Upper lobe of right lung (tissue), 1 donor: ENCODE measurements around the gene AIF1L. TPM values are rescaled to one million over a fixed set of nuclear protein-coding genes. Genes with fewer than 3 reads are reported as not detected.

Source experiments
- ATAC-seq: fragments of 200-7000 bp; cut with Tn5 transposase; one replicate; pipeline ENCODE4 v1.9.1; 2020; ENCODE audit warnings: mild to moderate bottlenecking, moderate library complexity
- DNase-seq: peaks from one replicate; pipeline ENCODE4 v3.0.0-alpha.2; 2020
- H3K27ac ChIP-seq: fragments of 200-600 bp; one replicate; pipeline ENCODE4 v1.8.0; 2022
- H3K27me3 ChIP-seq: fragments of 200-600 bp; one replicate; pipeline ENCODE4 v1.8.0; 2022; ENCODE audit warnings: mild to moderate bottlenecking
- H3K36me3 ChIP-seq: fragments of 200-600 bp; one replicate; pipeline ENCODE4 v1.8.0; 2022
- H3K4me1 ChIP-seq: fragments of 200-600 bp; one replicate; pipeline ENCODE4 v1.8.0; 2022
- H3K4me3 ChIP-seq: fragments of 200-600 bp; one replicate; pipeline ENCODE4 v1.8.0; 2022; ENCODE audit warnings: mild to moderate bottlenecking
- H3K9me3 ChIP-seq: fragments of 200-600 bp; one replicate; pipeline ENCODE4 v1.8.0; 2022
- CTCF ChIP-seq: fragments of 200-600 bp; IDR thresholded peaks from one replicate; pipeline ENCODE4 v1.8.0; 2022; ENCODE audit warnings: antibody characterized with exemption
- intact Hi-C: fragments of 100-400 bp; cut with DNase I; formaldehyde crosslinking; loops from one replicate; pipeline ENCODE4 v1.11.0; 2022
- long read RNA-seq: library from polyadenylated mRNA; unstranded; transcript quantifications from one replicate; pipeline ENCODE4 v2.0.0, GENCODE V29; 2021
- total RNA-seq: library from RNA; stranded (reverse); fragmentation: NEBNext Ultra II Directional; extraction: Animal tissue kit (Norgen Biotek cat#: 25700); gene quantifications from one replicate; pipeline ENCODE4 v1.2.1, GENCODE V29; 2021
- donor health status: DM: no; HTN: yes; CAD: no; lungs with severe emphysema.

The AIF1L gene
- total RNA-seq = 12.3 TPM
- long read RNA-seq, transcript AIF1L-201 (6 exons, 3,364 nt) = major isoform, 21 of 32 reads
- long read RNA-seq, partial matches to known transcripts = 2 of 32 reads
- long read RNA-seq, other reads (novel, unspliced or antisense) = 8 of 32 reads

- peaks cover 5% of the 10 kb centered on the region for H3K4me1 ChIP-seq
- peak; percentile 21 for TF ChIP-seq CTCF
- intact Hi-C loops = no loop called here
- H3K36me3 ChIP-seq = no peaks in the 10 kb centered on the region
- DNase-seq (peak; percentile 73), ATAC-seq (peak; percentile 34)
- peaks cover 28% of the 10 kb centered on the region for H3K27me3 ChIP-seq
- H3K27ac ChIP-seq = no peak within 1 kb of the TSS
- H3K4me3 ChIP-seq = peak within 1 kb of the TSS; percentile 51
- no peaks in the 10 kb centered on the region for H3K9me3 ChIP-seq
These were observed at the start of gene AIF1L for GRCh38 chr9:131096269-131097125. Gene AIF1L, plus strand, starts transcription at chr9:131096531. Its CDS starts 99 bp downstream, at chr9:131096630.

GRCh38 chr9:131046581-131047202 is 49.6 kb upstream of the AIF1L start:
- H3K27me3 ChIP-seq = no peaks in the 10 kb centered on the region
- peak; percentile 95 for TF ChIP-seq CTCF
- intact Hi-C loops = no loop called here
- H3K4me1 ChIP-seq = no peaks in the 10 kb centered on the region
- ATAC-seq (peak; percentile 92), DNase-seq (peak; percentile 84)
- no peaks in the 10 kb centered on the region for H3K36me3 ChIP-seq
- H3K4me3 ChIP-seq = no peak overlapping the region
- H3K27ac ChIP-seq = no peak overlapping the region
- no peaks in the 10 kb centered on the region for H3K9me3 ChIP-seq

GRCh38 chr9:131048332-131048731 is 48.0 kb upstream of the AIF1L start:
- no peak overlapping the region for H3K27ac ChIP-seq
- H3K27me3 ChIP-seq = no peaks in the 10 kb centered on the region
- no peaks in the 10 kb centered on the region for H3K4me1 ChIP-seq
- H3K9me3 ChIP-seq = no peaks in the 10 kb centered on the region
- DNase-seq = no peak
- H3K36me3 ChIP-seq = no peaks in the 10 kb centered on the region
- TF ChIP-seq CTCF = no peak
- no peak for ATAC-seq
- H3K4me3 ChIP-seq = no peak overlapping the region
- intact Hi-C loops = no loop called here

- no peaks in the 10 kb centered on the region for H3K36me3 ChIP-seq
- H3K9me3 ChIP-seq = no peaks in the 10 kb centered on the region
- H3K4me3 ChIP-seq = no peak overlapping the region
- DNase-seq (no peak), ATAC-seq (no peak)
- no peak overlapping the region for H3K27ac ChIP-seq
- H3K27me3 ChIP-seq = no peaks in the 10 kb centered on the region
- no peaks in the 10 kb centered on the region for H3K4me1 ChIP-seq
- intact Hi-C loops = no loop called here
- no peak for TF ChIP-seq CTCF
These were observed 47.5 kb upstream of the AIF1L start for GRCh38 chr9:131048820-131049219.

- no peak for ATAC-seq
- TF ChIP-seq CTCF = no peak
These were observed 46.3 kb upstream of the AIF1L start for GRCh38 chr9:131049829-131050715.

More at GRCh38 chr9:131049829-131050715, 46.3 kb upstream of the AIF1L start:
- no peaks in the 10 kb centered on the region for H3K27me3 ChIP-seq
- intact Hi-C loops = no loop called here
- no peak for DNase-seq
- no peak overlapping the region for H3K27ac ChIP-seq
- no peak overlapping the region for H3K4me3 ChIP-seq
- no peaks in the 10 kb centered on the region for H3K9me3 ChIP-seq
- H3K4me1 ChIP-seq = no peaks in the 10 kb centered on the region
- no peaks in the 10 kb centered on the region for H3K36me3 ChIP-seq
